ENCODE results near the gene DYNLT4.

Gene DYNLT4

GRCh38 chr1:44757420-44757819, 49.7 kb downstream of the DYNLT4 start:
- no peak for DNase-seq (ENCODE audit: low read depth, low spot score)
